ENCODE data around the gene PRKG1. TPM values are rescaled to one million over a fixed set of nuclear protein-coding genes. Genes with fewer than 3 reads are reported as not detected.

Gene PRKG1
- polyA plus RNA-seq, 1 donor (not counting 4 experiments of a cell fraction or from before 2014, with no cell fraction given): 0.24 TPM

- H3K9me3 ChIP-seq (ENCODE audit: control insufficient read depth, low read depth, low read length): no peaks in the 10 kb centered on the region
- no peak overlapping the region for H3K27ac ChIP-seq (ENCODE audit: control insufficient read depth, insufficient read depth, low read length)
- FAIRE-seq (no peak), DNase-seq (ENCODE audit: low read depth, low spot score) (no peak)
- peaks cover 5% of the 10 kb centered on the region for H3K4me1 ChIP-seq (ENCODE audit: control insufficient read depth, extremely low read depth, insufficient read depth, low read length)
- no peaks in the 10 kb centered on the region for H3K79me2 ChIP-seq (ENCODE audit: control insufficient read depth, insufficient read depth, low read length)
- H3K9me1 ChIP-seq (ENCODE audit: control insufficient read depth, extremely low read depth, insufficient read depth, low read length): no peaks in the 10 kb centered on the region
- H3K4me2 ChIP-seq (ENCODE audit: control insufficient read depth, extremely low read depth, insufficient read depth, low read depth, low read length): no peak overlapping the region
- no peaks in the 10 kb centered on the region for H3K27me3 ChIP-seq (ENCODE audit: control insufficient read depth, extremely low read depth, insufficient read depth, low read length)
- no peak overlapping the region for H2AFZ ChIP-seq (ENCODE audit: control insufficient read depth, low read length)
- TF ChIP-seq CTCF (optimal IDR thresholded peaks at IDR 0.05 in 1 of 3, IDR thresholded peaks at IDR 0.05 in 1 of 3, conservative IDR thresholded peaks at IDR 0.05 in 1 of 3; ENCODE audit: extremely low read depth in 1 of 3, insufficient read depth in 2 of 3, low read length in 3 of 3) (no peak), EZH2 (IDR thresholded peaks at IDR 0.05; ENCODE audit: low read length) (no peak)
- H3K4me3 ChIP-seq (ENCODE audit: control insufficient read depth in 2 of 3, extremely low read depth in 1 of 3, insufficient read depth in 2 of 3, low read depth in 1 of 3, low read length in 3 of 3): no peak overlapping the region
- H3K36me3 ChIP-seq (ENCODE audit: control insufficient read depth in 2 of 2, extremely low read depth in 1 of 2, insufficient read depth in 2 of 2, low read length in 2 of 2): no peaks in the 10 kb centered on the region
- H3K9ac ChIP-seq (ENCODE audit: control insufficient read depth, extremely low read depth, insufficient read depth, low read length): no peak overlapping the region
- no peaks in the 10 kb centered on the region for H4K20me1 ChIP-seq (ENCODE audit: control insufficient read depth, extremely low read depth, insufficient read depth, low read length)
- dilution Hi-C loops (cut with MboI; ENCODE audit: extremely low pct_ligation_motif_present, low sequenced_read_pairs): no loop called here
These were observed 319.8 kb downstream of the PRKG1 start for GRCh38 chr10:51394039-51394438.

- Histone ChIP-seq H3K27me3 (ENCODE audit: control insufficient read depth, extremely low read depth, insufficient read depth, low read length) (no peaks in the 10 kb centered on the region), H2AFZ (ENCODE audit: control insufficient read depth, low read length) (no peak overlapping the region), H3K36me3 (ENCODE audit: control insufficient read depth in 2 of 2, extremely low read depth in 1 of 2, insufficient read depth in 2 of 2, low read length in 2 of 2) (no peaks in the 10 kb centered on the region), H3K4me1 (ENCODE audit: control insufficient read depth, extremely low read depth, insufficient read depth, low read length) (peaks cover 5% of the 10 kb centered on the region), H3K4me3 (ENCODE audit: control insufficient read depth in 2 of 3, extremely low read depth in 1 of 3, insufficient read depth in 2 of 3, low read depth in 1 of 3, low read length in 3 of 3) (no peak overlapping the region), H3K9me3 (ENCODE audit: control insufficient read depth, low read depth, low read length) (no peaks in the 10 kb centered on the region), H3K27ac (ENCODE audit: control insufficient read depth, insufficient read depth, low read length) (no peak overlapping the region), H3K9ac (ENCODE audit: control insufficient read depth, extremely low read depth, insufficient read depth, low read length) (no peak overlapping the region), H3K4me2 (ENCODE audit: control insufficient read depth, extremely low read depth, insufficient read depth, low read depth, low read length) (no peak overlapping the region), H3K9me1 (ENCODE audit: control insufficient read depth, extremely low read depth, insufficient read depth, low read length) (no peaks in the 10 kb centered on the region), H3K79me2 (ENCODE audit: control insufficient read depth, insufficient read depth, low read length) (no peaks in the 10 kb centered on the region), H4K20me1 (ENCODE audit: control insufficient read depth, extremely low read depth, insufficient read depth, low read length) (no peaks in the 10 kb centered on the region)
- no peak for FAIRE-seq
- dilution Hi-C loops (cut with MboI; ENCODE audit: extremely low pct_ligation_motif_present, low sequenced_read_pairs): no loop called here
- DNase-seq (ENCODE audit: low read depth, low spot score): no peak
- TF ChIP-seq CTCF (optimal IDR thresholded peaks at IDR 0.05 in 1 of 3, IDR thresholded peaks at IDR 0.05 in 1 of 3, conservative IDR thresholded peaks at IDR 0.05 in 1 of 3; ENCODE audit: extremely low read depth in 1 of 3, insufficient read depth in 2 of 3, low read length in 3 of 3): no peak
- TF ChIP-seq EZH2 (IDR thresholded peaks at IDR 0.05; ENCODE audit: low read length): no peak
These were observed 323.0 kb downstream of the PRKG1 start for GRCh38 chr10:51397244-51397643.

Data from keratinocyte (primary cell).